Nephron progenitor cell (in vitro differentiated cells): ENCODE measurements around the gene IPO4.

Experiments used
- DNase-seq: peaks from one replicate; pipeline ENCODE4 v3.0.0; 2021
- H3K27ac Mint-ChIP-seq: 2 replicates; pipeline ENCODE4 v1.8.0; 2021; ENCODE audit warnings: mild to moderate bottlenecking, moderate library complexity, mixed read lengths
- H3K27me3 Mint-ChIP-seq: 2 replicates; pipeline ENCODE4 v1.8.0; 2021; ENCODE audit warnings: mild to moderate bottlenecking, low read depth, mixed read lengths; ENCODE audit not compliant: poor library complexity
- H3K36me3 Mint-ChIP-seq: 2 replicates; pipeline ENCODE4 v1.8.0; 2021; ENCODE audit warnings: low read depth, mixed read lengths
- H3K4me1 Mint-ChIP-seq: 2 replicates; pipeline ENCODE4 v1.8.0; 2021; ENCODE audit warnings: mixed read lengths
- H3K4me3 Mint-ChIP-seq: 2 replicates; pipeline ENCODE4 v1.8.0; 2021; ENCODE audit warnings: mild to moderate bottlenecking, moderate library complexity, mixed read lengths
- H3K9me3 Mint-ChIP-seq: 2 replicates; pipeline ENCODE4 v1.8.0; 2021; ENCODE audit warnings: mild to moderate bottlenecking, moderate library complexity, mixed read lengths
- CTCF ChIP-seq: fragments of 200-600 bp; sonication (generic); IDR thresholded peaks from 2 replicates; pipeline ENCODE4 v1.5.0; 2021; ENCODE audit warnings: antibody characterized with exemption

IPO4 gene

GRCh38 chr14:24132976-24133375 lies 55.6 kb downstream of the IPO4 start:
- Mint-ChIP-seq H3K9me3 (no peaks in the 10 kb centered on the region), H3K27ac (no peak overlapping the region), H3K4me1 (peaks cover 47% of the 10 kb centered on the region), H3K36me3 (peaks cover 5% of the 10 kb centered on the region), H3K4me3 (no peak overlapping the region), H3K27me3 (peaks cover 22% of the 10 kb centered on the region)
- TF ChIP-seq CTCF: no peak
- no peak for DNase-seq

DNA sequence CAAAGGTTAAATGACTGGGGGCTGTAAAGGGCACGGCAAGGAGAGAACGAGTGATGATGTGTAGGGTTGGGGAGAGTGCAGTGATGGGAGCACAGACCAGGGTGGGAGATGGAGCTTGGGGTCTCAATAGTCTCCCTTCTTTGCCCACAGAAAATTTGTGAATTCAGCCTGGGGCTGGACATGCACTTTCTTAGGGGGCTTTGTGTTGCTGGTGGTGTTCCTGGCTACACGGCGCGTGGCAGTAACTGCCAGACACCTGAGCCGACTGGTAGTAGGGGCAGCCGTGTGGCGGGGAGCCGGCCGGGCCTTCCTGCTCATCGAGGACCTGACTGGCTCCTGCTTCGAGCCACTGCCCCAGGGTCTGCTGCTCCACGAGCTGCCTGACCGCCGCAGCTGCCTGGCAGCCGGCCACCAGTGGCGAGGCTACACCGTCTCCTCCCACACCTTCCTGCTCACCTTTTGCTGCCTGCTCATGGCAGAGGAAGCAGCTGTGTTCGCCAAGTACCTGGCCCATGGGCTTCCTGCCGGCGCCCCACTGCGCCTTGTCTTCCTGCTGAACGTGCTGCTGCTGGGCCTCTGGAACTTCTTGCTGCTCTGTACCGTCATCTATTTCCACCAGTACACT lies 56.4 kb downstream of the IPO4 start:
- Mint-ChIP-seq H3K4me1 (peaks cover 42% of the 10 kb centered on the region), H3K27me3 (peaks cover 19% of the 10 kb centered on the region), H3K27ac (peak overlapping the region; percentile 68), H3K4me3 (no peak overlapping the region), H3K36me3 (peaks cover 2% of the 10 kb centered on the region), H3K9me3 (no peaks in the 10 kb centered on the region)
- no peak for TF ChIP-seq CTCF
- no peak for DNase-seq

GRCh38 chr14:24131549-24131966 lies 57.1 kb downstream of the IPO4 start:
- no peak for TF ChIP-seq CTCF
- peaks cover 36% of the 10 kb centered on the region for H3K4me1 Mint-ChIP-seq
- no peaks in the 10 kb centered on the region for H3K9me3 Mint-ChIP-seq
- no peak for DNase-seq
- peaks cover 13% of the 10 kb centered on the region for H3K27me3 Mint-ChIP-seq
- no peaks in the 10 kb centered on the region for H3K36me3 Mint-ChIP-seq
- no peak overlapping the region for H3K27ac Mint-ChIP-seq
- no peak overlapping the region for H3K4me3 Mint-ChIP-seq

- H3K27me3 Mint-ChIP-seq: peaks cover 13% of the 10 kb centered on the region
- TF ChIP-seq CTCF: no peak
- H3K36me3 Mint-ChIP-seq: no peaks in the 10 kb centered on the region
- no peak for DNase-seq
- H3K27ac Mint-ChIP-seq: peak overlapping the region; percentile 73
- H3K4me3 Mint-ChIP-seq: no peak overlapping the region
- no peaks in the 10 kb centered on the region for H3K9me3 Mint-ChIP-seq
- H3K4me1 Mint-ChIP-seq: peaks cover 34% of the 10 kb centered on the region
Measured at GRCh38 chr14:24130717-24131548, 57.7 kb downstream of the IPO4 start.

DNA sequence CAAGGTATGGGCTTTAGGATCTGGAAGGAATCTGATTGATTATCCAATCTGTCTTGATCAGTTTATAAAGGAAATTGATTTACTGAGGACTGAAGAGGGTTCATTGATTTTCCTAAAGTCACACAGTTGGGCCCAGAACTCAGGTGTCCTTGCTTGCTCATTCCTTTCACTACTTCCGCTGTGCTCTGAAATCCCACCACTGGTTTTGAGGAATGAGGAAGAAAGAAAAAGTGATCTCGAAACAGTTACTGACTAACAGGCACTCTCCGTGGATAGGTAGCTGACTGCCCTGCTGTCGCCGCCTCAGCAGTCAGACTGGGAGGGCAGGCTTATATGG lies 58.3 kb downstream of the IPO4 start, which contains the start of gene FITM1:
Gene FITM1 (plus strand): TSS at position 280 of the 337 bp plus-strand sequence. CDS start 905 bp downstream, outside the sequence.
- no peaks in the 10 kb centered on the region for H3K9me3 Mint-ChIP-seq
- TF ChIP-seq CTCF: no peak
- no peak for DNase-seq
- peaks cover 10% of the 10 kb centered on the region for H3K27me3 Mint-ChIP-seq
- H3K4me3 Mint-ChIP-seq: no peak within 1 kb of the TSS
- peak within 1 kb of the TSS; percentile 73 for H3K27ac Mint-ChIP-seq
- peaks cover 32% of the 10 kb centered on the region for H3K4me1 Mint-ChIP-seq
- H3K36me3 Mint-ChIP-seq: peaks cover under 1% of the 10 kb centered on the region
